HG03354 (cell line): ENCODE results near the gene FOXO1.

Experiments
- ATAC-seq: cut with Tn5 transposase; IDR thresholded peaks from one replicate; pipeline ENCODE4 v1.9.1; 2021; ENCODE audit warnings: mild to moderate bottlenecking; ENCODE audit not compliant: unreplicated experiment, poor library complexity, severe bottlenecking

Gene FOXO1

DNA sequence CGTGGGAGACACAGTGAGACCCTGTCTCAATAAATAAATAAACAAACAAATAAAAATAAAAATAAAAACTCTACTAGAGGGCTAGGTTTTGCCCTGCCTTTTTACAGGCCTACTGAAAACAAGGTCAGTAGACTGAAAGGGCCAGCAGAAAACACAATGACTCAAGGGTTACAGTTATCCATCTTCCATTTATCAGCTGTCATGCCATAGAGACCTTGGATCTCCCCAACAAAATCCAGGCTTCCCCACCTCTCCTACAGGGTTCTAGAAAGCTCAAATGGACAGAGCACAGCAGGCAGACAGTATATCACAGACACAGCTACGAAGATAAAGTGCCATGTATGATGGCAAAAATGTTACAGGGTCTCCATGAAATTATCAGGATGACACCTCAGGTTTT lies 54.4 kb downstream of the FOXO1 start:
- no peak for ATAC-seq

DNA sequence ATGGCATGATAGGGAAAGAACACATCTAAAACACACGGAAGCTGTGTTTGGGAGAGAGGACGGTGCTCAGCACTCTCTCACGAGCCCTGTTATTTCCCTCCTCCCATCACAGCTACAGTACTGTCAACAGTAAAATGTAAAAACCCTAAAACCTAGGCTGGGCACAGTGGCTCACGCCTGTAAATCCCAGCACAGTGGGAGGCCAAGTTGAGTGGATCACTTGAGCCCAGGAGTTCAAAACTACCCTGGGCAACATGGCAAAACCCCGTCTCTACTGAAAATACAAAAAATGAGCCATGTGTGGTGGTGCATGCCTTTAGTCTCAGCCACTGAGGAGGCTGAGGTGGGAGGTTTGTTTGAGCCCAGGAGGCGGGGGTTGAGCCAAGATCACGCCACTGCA lies 54.8 kb downstream of the FOXO1 start:
- ATAC-seq = no peak

DNA sequence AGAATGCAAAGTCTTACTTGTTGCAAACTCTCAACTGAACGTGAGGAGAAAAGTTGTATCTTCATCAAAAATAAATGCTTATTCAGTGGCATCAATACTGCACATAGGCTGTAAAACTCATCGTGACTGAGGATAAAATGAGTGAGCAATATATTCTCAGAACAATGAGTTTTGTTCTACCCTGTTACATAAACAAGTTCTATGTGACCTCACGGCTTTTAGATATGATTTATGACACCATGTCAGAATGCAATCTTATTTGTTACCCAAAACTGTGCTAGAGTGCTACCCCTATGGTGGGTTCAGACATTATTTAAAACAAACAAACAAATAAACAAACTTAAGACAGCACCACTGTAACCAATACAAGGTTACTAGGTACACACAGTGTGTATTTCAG lies 55.4 kb downstream of the FOXO1 start:
- ATAC-seq = no peak

DNA sequence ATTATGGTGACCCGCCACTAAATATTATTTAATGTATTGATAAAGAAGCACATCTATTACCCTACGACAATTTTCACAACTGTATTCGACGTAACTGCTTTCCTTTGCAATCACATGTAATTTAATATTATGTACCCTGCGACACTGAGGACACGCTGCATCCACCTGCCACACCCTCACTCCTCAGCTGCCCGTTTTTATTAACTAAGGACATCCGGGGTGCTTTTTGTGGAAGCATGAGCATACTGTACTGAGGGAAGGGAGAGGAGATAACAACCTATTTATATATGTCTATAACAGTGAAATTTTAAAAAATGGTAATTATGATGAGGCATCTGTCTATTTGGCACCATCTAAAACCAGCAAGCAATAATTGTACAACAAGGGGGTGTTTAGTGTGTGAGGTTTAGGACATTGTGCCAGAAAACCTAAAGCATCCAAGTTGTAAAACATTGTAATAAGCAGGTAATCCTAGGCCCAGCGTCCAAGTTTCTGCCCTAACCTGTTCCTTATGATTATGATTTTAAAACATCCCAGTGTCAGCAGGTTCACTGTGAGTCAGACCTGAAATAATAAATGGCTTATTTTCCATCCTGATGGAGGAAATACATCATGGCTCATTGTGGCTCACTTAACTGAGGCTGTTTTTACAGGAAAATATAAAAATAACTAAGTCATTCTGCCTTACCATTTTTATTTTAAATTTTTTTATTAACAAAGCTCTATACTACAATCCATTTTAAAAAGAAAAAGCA lies 56.3 kb downstream of the FOXO1 start:
- no peak for ATAC-seq

DNA sequence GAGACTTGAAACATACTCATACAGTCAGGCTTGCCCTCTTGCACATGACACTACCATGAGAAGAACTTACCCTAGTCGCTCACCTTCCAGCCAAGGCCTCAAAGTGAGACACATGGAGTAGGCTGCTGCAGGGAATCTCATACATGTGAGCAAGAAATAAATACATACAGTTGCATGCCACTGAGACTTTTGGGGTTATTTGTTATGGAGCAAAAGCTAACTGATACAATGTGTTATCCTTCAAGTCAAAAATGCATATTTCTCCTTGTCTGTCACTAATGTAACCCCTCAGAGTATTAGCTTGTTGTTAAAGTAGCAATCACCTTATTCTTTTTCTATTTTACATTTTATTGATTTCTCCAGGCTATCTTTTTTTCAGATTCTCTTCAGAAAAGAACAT lies 58.1 kb downstream of the FOXO1 start:
- ATAC-seq = no peak

DNA sequence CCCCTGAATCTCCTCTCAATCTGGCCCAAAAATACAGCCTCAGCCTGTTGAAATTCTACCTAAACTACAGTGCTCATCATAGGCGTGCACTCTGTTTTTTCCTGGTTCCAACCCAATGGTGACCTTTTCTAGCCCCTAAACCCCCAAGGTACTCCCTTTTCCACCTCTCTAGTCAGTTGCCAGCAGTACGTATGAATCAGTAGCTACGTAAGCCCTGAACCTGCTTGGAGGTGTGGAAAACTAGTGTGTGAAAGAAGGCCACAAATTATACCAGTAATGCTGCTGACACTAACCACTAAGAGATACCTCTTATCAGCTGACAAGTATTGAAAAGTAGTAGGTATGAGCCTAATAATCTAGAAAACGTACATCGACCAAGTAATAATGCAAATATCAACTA lies 60.9 kb downstream of the FOXO1 start:
- no peak for ATAC-seq

DNA sequence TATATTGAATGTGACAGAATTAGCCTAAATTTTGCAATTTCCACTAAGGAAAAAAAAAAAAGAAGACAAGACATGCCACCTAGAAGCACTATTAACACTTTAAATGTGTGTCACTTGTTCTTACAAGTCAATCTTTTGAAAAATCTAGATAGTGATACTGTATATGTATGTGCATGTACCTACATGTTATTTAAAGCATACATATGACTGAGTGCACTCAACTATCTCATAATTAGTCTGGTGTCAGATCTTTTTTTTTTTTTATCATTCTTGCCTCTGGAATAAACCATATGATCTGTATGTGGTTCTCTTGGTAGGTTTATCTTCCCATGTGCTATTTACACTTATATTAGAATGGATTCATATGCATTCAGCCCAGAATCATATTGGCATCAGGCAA lies 62.3 kb downstream of the FOXO1 start:
- ATAC-seq = no peak

DNA sequence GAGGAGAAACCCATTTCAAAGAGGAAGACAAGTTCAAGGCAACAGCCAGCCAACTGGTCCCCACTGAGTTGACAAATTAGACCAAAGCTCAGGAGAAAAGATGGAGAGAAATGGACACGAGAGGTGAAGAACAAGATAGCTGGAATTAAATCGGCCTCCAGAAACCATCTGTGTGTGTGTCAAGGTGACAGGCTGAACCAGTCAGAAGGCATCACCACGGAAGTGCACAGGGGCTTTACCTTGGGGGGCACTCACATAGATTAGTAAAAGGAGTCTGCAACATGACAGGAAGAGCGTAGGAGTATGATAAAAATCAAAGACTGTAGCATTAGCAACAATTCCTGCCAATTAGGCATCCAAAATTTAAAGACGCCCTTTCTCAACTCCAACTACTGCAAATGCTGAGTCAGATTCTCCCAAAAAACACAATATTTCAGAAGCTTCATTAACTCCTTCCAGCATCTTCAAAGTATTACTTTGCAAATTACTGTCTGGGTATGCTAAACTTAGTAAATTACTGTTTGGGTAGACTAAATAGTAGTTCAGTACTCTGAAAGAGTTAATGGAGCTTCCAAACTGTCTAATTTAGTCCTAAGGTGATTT lies 66.2 kb downstream of the FOXO1 start:
- ATAC-seq = no peak

DNA sequence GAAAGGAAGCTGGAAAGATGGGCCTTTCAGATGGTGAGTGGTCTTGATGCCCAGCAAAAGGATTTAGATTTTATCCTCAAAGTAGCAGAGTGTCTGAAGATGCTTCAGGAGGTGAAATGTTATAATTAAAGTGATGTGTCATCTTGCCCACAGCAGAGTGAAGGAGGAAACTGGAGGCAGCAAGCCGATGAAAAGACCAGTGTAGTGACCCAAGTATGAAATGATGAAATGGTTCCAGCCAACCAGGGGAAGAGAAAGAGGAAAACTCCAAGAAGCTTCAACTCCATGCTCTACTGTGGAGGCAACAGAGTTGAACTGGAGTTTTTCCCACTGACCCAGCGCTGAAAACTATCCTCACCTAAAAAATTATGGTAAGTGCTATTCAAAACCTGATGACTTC lies 66.7 kb downstream of the FOXO1 start:
- no peak for ATAC-seq

DNA sequence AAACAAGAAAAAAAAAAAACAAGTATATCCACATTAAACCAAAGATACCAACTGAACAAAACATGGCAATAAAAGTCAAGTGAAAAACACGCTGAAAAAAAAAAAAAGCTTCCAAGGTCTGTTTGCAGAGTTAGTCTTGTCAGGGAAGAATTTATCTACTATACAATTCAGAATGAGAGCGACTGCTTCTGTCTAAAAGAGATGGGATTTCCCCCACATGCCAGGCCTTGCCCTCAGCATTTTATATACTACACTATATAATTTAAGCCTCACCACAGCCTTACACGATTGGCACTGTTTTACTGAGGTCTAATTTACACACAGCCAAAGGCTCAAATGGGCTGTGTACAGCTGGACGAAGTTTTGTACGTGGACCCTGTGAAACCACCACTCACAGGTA lies 67.3 kb downstream of the FOXO1 start:
- no peak for ATAC-seq

DNA sequence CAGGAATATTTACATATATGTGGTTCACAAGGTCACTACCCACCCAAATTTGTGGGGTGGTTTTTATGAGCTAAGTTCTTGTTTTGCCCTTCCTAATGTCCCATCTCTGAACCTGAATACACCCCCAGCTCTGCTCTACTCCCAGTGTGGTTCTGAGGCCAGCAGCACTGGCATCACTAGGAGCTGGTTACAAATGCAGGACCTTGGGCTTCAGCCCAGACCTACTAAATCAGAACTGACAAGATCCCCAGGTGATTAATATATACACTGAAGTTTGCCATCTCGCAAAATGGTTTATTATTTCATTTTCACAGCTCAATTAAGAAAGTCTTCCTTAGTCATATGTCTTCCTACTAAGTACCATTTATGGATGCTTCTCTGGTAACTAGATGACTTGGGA lies 67.9 kb downstream of the FOXO1 start:
- no peak for ATAC-seq

DNA sequence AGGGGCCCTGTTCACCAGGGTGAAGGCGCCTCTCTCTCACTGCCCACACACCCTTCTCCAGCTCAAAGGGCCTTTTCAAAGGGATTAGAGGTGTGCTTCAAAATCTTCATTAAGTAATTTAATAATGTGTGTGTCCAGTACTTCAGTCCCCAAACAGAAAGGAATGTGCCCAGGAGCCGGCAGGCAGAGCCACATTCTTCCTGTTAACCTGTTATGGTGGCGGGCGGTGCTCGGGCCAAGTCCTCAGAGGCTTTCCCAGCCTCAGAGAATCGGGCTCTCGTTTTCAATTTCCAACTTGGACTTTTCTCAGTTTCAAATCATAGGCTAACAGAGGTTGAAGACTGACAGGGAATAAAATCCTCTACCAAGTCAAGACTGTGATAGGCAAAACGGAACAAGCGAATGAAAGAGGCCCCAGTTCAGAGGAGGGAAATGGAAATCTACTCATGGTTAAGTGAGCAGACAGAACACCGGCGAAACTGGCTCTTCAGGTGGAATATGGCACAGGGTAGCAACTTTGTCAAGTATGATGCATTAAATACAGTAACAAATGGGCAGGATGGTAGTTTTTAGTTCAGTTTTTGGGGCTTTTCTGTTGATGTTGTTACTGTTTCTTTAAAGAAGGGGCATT lies 68.6 kb downstream of the FOXO1 start:
- no peak for ATAC-seq

DNA sequence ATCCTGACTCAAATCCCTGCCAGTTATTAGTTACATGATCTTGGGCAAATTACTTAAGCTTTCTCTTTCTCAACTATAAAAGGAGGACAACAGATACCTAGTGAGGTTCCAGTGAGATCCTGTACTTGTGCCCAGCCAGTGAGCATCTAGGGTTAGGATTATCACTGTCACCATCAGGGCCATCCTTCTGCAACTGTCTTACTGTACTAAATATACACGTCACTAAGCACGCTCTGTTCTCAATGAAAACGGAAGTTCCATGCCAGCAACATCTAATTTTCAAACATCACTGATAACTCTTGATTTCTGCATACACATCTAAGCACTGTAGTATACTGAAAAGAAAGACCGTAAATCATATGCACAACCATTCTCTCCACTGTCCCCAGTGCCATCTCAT lies 70.0 kb downstream of the FOXO1 start:
- ATAC-seq = no peak

DNA sequence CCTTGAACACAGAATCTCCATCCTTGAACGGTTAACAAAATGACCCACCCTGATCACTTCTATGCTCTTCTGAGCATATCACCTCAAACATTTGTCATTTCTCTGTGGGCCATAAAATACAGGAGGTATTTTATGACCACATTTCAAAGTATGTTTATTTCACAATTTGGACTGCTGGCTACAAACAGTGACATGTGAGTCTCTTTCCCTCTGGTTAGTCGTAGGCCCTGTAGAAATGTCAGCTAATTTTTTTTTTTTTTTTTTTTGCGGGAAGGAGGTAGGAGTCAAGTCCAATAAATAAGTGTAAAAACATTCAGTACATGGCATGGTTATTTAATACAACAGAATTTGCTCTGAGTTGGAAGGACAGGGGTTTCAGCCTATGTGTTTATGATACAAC lies 70.7 kb downstream of the FOXO1 start:
- ATAC-seq = no peak

DNA sequence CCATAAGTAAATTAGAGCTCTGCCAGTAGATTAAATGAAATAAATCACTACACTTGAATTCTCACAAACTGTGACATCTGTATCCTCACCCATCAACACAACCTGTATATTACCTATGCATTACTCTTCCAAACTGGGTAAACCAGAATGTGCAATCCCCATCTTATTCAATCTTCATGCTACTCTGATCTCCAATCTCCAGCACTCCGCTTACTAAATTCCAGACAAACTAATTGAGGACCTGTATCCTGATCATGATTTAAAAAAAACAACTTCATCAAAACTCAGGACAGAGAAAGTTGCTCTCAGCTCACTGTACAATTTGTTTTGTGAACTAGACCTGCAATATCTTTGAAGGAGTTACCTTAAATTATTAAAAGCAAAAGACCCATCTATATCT lies 74.4 kb downstream of the FOXO1 start:
- ATAC-seq = no peak

DNA sequence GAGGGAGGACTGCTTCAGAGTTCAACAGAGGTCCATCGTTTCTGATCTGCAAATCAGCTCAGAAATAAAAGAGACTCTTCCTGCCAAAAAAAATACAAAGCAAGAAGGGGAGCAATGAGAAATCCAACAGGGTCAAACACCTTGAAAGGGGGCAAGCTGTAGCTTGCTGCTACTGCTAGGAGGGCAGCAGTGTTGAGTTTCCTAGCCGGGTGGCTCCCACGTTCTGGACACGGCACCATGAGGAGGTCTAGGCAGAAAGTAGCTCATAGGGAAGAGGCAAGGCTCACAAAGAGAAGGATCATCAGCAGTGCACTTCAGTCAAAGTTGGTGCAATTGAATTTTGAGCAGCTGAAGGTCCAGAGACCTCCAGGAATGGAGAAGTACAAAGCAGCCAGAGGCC lies 75.3 kb downstream of the FOXO1 start:
- no peak for ATAC-seq

DNA sequence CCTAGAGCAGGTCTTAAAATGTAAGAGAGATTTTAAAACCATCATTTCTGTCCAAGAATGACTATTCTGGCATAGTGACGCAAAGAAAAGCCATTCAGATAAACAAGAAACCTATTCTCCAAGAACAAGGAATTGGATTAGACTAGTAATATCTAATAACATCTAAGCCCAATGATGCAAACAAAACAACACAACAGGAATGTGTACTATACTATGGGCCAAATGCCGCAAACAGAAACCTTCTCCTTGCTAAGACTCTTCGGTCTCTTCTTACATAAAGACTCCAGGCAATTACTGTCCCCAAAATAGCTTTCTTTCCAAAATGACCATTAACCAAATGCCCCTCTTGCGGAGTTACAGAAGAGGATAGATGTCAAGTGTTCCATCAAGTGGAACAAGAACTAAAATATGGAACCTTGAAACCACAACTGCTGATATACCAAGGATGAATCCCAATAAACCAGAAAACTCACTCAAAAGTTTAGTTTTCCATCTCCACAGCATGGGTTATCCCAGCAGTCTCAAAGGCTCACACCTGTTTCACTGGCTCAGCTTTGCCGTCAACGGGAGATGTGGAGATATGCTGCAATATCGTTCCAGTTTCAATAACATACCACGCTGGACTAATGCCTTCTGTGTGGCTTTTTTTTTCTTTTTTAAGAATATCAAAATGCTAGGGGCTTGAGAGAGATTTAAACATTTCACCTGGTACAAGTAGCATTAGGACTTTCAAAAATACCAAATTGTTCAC lies 76.2 kb downstream of the FOXO1 start:
- ATAC-seq = no peak

DNA sequence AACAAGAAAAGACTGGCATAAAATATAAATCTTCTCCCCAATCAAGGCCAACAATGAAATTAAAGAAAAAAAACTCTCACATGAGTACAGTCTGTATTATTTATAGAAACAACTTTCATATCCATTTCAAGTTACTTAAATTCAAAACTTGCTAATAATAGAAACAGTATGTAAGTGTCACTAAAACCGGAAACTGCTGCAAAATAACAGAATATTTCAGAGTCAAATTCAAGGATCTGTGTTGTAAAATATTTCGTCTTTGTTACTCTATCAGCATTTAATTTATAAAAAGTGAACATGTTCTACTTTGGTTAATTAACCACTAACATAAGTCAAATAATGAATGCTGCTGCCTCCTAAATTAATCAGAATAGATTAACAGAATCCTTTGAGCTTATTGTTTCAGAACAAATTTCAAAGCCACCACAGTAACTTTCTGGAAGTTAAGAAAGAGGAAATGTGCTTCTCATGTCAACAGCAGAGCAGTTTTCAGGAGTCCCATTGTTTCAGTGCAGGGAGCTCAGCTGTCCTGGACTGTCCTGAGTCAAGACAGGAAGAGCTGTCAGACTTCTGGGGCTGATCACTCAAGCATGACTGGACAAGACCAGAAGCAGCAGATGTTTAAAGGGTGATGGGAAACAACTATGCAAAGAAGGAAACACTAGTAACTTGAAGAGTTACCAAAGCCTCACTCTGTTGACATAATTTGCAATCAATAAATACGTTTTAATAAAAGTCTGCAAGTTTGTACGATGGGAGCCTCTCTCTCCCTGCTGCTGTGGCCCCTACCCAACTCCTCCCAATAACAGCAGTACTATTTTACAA lies 76.9 kb downstream of the FOXO1 start:
- peak; percentile 92 for ATAC-seq

DNA sequence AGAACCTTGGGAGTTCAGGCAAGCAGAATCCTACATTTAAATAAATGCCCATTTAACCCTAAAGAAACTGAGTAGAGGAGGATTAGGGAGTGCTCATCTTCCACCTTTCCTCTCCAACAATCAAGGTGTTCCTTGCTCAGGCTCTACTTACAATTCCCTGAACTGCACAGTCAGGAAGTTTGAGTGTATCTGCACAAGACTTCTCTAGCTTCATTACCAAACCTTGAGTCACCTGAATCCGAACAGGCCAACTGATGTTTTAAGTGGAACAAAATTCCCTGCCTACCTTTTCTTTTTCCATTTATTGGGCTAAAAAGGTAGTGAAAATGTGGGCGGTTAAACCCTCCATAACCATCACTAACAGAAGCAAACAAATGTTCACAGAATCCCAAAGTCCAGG lies 78.3 kb downstream of the FOXO1 start:
- no peak for ATAC-seq
